ENCODE results near the gene ERICH2.
"Not testable (repeated sequence)": the region's sequence is repeated elsewhere in the genome, so short reads cannot be mapped to it uniquely, and the experiment has no call there.

DNA sequence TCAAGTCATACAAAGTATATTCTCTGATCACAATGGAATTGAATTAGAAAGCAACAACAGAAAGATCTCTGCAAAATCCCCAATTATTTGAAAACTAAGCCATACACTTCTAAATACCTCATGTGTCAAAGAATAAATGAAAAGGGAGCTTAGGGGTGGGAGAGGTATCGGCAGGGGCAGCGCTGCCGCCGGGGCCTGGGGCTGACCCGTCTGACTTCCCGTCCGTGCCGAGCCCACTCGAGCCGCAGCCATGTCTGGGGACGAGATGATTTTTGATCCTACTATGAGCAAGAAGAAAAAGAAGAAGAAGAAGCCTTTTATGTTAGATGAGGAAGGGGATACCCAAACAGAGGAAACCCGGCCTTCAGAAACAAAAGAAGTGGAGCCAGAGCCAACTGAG is 18.6 kb upstream of the ERICH2 start:
- TF ChIP-seq, protein P1, sequence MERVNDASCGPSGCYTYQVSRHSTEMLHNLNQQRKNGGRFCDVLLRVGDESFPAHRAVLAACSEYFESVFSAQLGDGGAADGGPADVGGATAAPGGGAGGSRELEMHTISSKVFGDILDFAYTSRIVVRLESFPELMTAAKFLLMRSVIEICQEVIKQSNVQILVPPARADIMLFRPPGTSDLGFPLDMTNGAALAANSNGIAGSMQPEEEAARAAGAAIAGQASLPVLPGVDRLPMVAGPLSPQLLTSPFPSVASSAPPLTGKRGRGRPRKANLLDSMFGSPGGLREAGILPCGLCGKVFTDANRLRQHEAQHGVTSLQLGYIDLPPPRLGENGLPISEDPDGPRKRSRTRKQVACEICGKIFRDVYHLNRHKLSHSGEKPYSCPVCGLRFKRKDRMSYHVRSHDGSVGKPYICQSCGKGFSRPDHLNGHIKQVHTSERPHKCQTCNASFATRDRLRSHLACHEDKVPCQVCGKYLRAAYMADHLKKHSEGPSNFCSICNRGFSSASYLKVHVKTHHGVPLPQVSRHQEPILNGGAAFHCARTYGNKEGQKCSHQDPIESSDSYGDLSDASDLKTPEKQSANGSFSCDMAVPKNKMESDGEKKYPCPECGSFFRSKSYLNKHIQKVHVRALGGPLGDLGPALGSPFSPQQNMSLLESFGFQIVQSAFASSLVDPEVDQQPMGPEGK (CRISPR knock-in tag; IDR thresholded peaks at IDR 0.05; ENCODE audit: borderline replicate concordance) = not testable (repeated sequence)
- TF ChIP-seq ARNTL (CRISPR knock-in tag; IDR thresholded peaks at IDR 0.05; ENCODE audit: borderline replicate concordance, low read depth); ZFP3 (CRISPR knock-in tag; IDR thresholded peaks at IDR 0.05); ZNF565 (CRISPR knock-in tag; conservative IDR thresholded peaks at IDR 0.05; ENCODE audit: low read depth); ZC3H10 (CRISPR knock-in tag; IDR thresholded peaks at IDR 0.05); TOX (CRISPR knock-in tag; IDR thresholded peaks at IDR 0.05; ENCODE audit: borderline replicate concordance): not testable (repeated sequence)
- TF ChIP-seq, protein P2, sequence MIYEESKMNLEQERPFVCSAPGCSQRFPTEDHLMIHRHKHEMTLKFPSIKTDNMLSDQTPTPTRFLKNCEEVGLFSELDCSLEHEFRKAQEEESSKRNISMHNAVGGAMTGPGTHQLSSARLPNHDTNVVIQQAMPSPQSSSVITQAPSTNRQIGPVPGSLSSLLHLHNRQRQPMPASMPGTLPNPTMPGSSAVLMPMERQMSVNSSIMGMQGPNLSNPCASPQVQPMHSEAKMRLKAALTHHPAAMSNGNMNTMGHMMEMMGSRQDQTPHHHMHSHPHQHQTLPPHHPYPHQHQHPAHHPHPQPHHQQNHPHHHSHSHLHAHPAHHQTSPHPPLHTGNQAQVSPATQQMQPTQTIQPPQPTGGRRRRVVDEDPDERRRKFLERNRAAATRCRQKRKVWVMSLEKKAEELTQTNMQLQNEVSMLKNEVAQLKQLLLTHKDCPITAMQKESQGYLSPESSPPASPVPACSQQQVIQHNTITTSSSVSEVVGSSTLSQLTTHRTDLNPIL (CRISPR knock-in tag; IDR thresholded peaks at IDR 0.05; ENCODE audit: low read depth) = not testable (repeated sequence)

Data from SK-N-SH treated with all-trans-retinoic acid at 6 μM for 48 hours (cell line).